Neural progenitor cell (in vitro differentiated cells): Measurements from ENCODE around the gene CERT1.

Experiments used
- EZH2 ChIP-seq: fragments of 200-600 bp; sonication (generic); IDR thresholded peaks from 2 replicates; pipeline ENCODE4 v1.6.1; 2017; ENCODE audit warnings: antibody characterized with exemption, mild to moderate bottlenecking, moderate library complexity
- TF ChIP-seq, protein P1 (sequence below): fragments of 200-600 bp; sonication (generic); IDR thresholded peaks from 2 replicates; pipeline ENCODE4 v1.5.1; 2017; ENCODE audit warnings: antibody characterized with exemption, mild to moderate bottlenecking

GRCh38 chr5:75384218-75384617 is 127.2 kb downstream of the CERT1 start:
- TF ChIP-seq EZH2: no peak
- TF ChIP-seq, protein P1, sequence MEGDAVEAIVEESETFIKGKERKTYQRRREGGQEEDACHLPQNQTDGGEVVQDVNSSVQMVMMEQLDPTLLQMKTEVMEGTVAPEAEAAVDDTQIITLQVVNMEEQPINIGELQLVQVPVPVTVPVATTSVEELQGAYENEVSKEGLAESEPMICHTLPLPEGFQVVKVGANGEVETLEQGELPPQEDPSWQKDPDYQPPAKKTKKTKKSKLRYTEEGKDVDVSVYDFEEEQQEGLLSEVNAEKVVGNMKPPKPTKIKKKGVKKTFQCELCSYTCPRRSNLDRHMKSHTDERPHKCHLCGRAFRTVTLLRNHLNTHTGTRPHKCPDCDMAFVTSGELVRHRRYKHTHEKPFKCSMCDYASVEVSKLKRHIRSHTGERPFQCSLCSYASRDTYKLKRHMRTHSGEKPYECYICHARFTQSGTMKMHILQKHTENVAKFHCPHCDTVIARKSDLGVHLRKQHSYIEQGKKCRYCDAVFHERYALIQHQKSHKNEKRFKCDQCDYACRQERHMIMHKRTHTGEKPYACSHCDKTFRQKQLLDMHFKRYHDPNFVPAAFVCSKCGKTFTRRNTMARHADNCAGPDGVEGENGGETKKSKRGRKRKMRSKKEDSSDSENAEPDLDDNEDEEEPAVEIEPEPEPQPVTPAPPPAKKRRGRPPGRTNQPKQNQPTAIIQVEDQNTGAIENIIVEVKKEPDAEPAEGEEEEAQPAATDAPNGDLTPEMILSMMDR: no peak
